ENCODE data around the gene CDC20. TPM values are rescaled to one million over a fixed set of nuclear protein-coding genes. Genes with fewer than 3 reads are reported as not detected.
A peak's percentile ranks its signal among the peaks of the same experiment; 100 is the strongest.

The CDC20 gene
- total RNA-seq, 1 donor from 2014 or later: 14.5 TPM

- peak; percentile 77 for DNase-seq (ENCODE audit: low spot score)
- TF ChIP-seq CTCF (IDR thresholded peaks at IDR 0.05): no peak
- H3K4me3 Mint-ChIP-seq (ENCODE audit: unreplicated experiment): no peak overlapping the region
- no peaks in the 10 kb centered on the region for H3K27me3 Mint-ChIP-seq (ENCODE audit: low read depth)
- no peaks in the 10 kb centered on the region for H3K9me3 Mint-ChIP-seq (ENCODE audit: low read depth)
- H3K36me3 Mint-ChIP-seq (ENCODE audit: low read depth): no peaks in the 10 kb centered on the region
- H3K4me1 Mint-ChIP-seq (ENCODE audit: low read depth): no peaks in the 10 kb centered on the region
- H3K27ac Mint-ChIP-seq (ENCODE audit: unreplicated experiment): no peak overlapping the region
Observed at GRCh38 chr1:43312663-43313515, 45.9 kb upstream of the CDC20 start.

DNA sequence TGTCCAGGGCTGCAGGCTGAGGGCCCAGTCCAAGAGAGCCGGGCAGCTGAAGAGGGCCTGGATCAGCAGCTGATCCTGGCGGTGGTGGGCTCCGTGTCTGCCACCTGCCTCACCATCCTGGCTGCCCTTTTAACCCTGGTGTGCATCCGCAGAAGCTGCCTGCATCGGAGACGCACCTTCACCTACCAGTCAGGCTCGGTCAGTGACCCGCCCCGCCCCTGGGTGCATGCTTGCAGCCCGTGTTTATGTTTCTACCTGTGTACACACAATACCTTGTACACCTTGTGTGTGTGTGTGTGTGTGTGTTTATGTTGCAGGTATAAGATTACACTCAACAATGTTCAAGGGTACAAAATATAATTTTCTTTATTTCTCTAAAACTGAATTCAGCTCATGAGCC, 45.0 kb upstream of the CDC20 start:
- no peaks in the 10 kb centered on the region for H3K4me1 Mint-ChIP-seq (ENCODE audit: low read depth)
- H3K9me3 Mint-ChIP-seq (ENCODE audit: low read depth): no peaks in the 10 kb centered on the region
- peak; percentile 60 for DNase-seq (ENCODE audit: low spot score)
- no peaks in the 10 kb centered on the region for H3K27me3 Mint-ChIP-seq (ENCODE audit: low read depth)
- no peak overlapping the region for H3K27ac Mint-ChIP-seq (ENCODE audit: unreplicated experiment)
- TF ChIP-seq CTCF (IDR thresholded peaks at IDR 0.05): no peak
- H3K36me3 Mint-ChIP-seq (ENCODE audit: low read depth): no peaks in the 10 kb centered on the region
- H3K4me3 Mint-ChIP-seq (ENCODE audit: unreplicated experiment): no peak overlapping the region

GRCh38 chr1:43314233-43314632, 44.5 kb upstream of the CDC20 start:
- no peak overlapping the region for H3K27ac Mint-ChIP-seq (ENCODE audit: unreplicated experiment)
- no peaks in the 10 kb centered on the region for H3K4me1 Mint-ChIP-seq (ENCODE audit: low read depth)
- TF ChIP-seq CTCF (IDR thresholded peaks at IDR 0.05): no peak
- H3K27me3 Mint-ChIP-seq (ENCODE audit: low read depth): no peaks in the 10 kb centered on the region
- DNase-seq (ENCODE audit: low spot score): peak; percentile 33
- H3K4me3 Mint-ChIP-seq (ENCODE audit: unreplicated experiment): no peak overlapping the region
- H3K9me3 Mint-ChIP-seq (ENCODE audit: low read depth): no peaks in the 10 kb centered on the region
- no peaks in the 10 kb centered on the region for H3K36me3 Mint-ChIP-seq (ENCODE audit: low read depth)

DNA sequence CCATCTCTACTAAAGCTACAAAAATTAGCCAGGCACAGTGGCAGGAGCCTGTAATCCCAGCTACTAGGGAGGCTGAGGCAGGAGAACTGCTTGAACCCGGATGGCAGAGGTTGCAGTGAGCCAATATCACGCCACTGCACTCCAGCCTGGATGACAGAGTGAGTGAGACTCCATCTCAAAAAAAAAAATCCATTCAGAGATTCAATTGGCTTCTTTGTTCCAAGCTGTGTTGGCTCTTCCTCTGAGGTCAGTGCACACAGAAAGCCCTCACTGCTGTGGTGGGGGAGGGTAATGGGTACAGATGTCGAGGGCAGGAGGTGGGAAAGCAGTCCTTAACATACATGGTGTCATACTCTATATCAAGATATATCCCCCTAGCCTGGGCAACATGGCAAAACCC, 43.3 kb upstream of the CDC20 start:
- H3K9me3 Mint-ChIP-seq (ENCODE audit: low read depth): no peaks in the 10 kb centered on the region
- H3K27me3 Mint-ChIP-seq (ENCODE audit: low read depth): no peaks in the 10 kb centered on the region
- no peak overlapping the region for H3K27ac Mint-ChIP-seq (ENCODE audit: unreplicated experiment)
- H3K4me3 Mint-ChIP-seq (ENCODE audit: unreplicated experiment): no peak overlapping the region
- no peaks in the 10 kb centered on the region for H3K4me1 Mint-ChIP-seq (ENCODE audit: low read depth)
- no peak for DNase-seq (ENCODE audit: low spot score)
- H3K36me3 Mint-ChIP-seq (ENCODE audit: low read depth): no peaks in the 10 kb centered on the region
- TF ChIP-seq CTCF (IDR thresholded peaks at IDR 0.05): no peak

GRCh38 chr1:43315963-43316737, 42.6 kb upstream of the CDC20 start:
- no peak overlapping the region for H3K27ac Mint-ChIP-seq (ENCODE audit: unreplicated experiment)
- no peak overlapping the region for H3K4me3 Mint-ChIP-seq (ENCODE audit: unreplicated experiment)
- no peaks in the 10 kb centered on the region for H3K36me3 Mint-ChIP-seq (ENCODE audit: low read depth)
- no peaks in the 10 kb centered on the region for H3K27me3 Mint-ChIP-seq (ENCODE audit: low read depth)
- no peak for DNase-seq (ENCODE audit: low spot score)
- H3K9me3 Mint-ChIP-seq (ENCODE audit: low read depth): no peaks in the 10 kb centered on the region
- H3K4me1 Mint-ChIP-seq (ENCODE audit: low read depth): no peaks in the 10 kb centered on the region
- no peak for TF ChIP-seq CTCF (IDR thresholded peaks at IDR 0.05)
